ENCODE measurements around the gene PJA1. TPM values are rescaled to one million over a fixed set of nuclear protein-coding genes. Genes with fewer than 3 reads are reported as not detected.

The PJA1 gene
- total RNA-seq, 2 donors from 2014 or later: 8.2 to 8.3 TPM

GRCh38 chrX:69177511-69178162, 12.4 kb upstream of the PJA1 start:
- ATAC-seq: no peak

GRCh38 chrX:69176053-69176452, 10.8 kb upstream of the PJA1 start:
- 81 to 90% methylated on average over 3 of the region's 3 CpGs for WGBS, 2 donors
- Histone ChIP-seq H3K4me3 (no peak overlapping the region), H3K27me3 (no peaks in the 10 kb centered on the region), H3K27ac (no peak overlapping the region), H3K9me3 (no peaks in the 10 kb centered on the region), H3K36me3 (replicated peaks in 1 of 2; ENCODE audit: insufficient read depth in 1 of 2, low read depth in 2 of 2) (no peaks in the 10 kb centered on the region), H3K4me1 (no peaks in the 10 kb centered on the region)
- DNase-seq: no peak
- intact Hi-C loops (cut with DNase I): no loop called here
- ATAC-seq: no peak
- no peak for TF ChIP-seq POLR2A (IDR thresholded peaks at IDR 0.05)
- TF ChIP-seq, protein P1, sequence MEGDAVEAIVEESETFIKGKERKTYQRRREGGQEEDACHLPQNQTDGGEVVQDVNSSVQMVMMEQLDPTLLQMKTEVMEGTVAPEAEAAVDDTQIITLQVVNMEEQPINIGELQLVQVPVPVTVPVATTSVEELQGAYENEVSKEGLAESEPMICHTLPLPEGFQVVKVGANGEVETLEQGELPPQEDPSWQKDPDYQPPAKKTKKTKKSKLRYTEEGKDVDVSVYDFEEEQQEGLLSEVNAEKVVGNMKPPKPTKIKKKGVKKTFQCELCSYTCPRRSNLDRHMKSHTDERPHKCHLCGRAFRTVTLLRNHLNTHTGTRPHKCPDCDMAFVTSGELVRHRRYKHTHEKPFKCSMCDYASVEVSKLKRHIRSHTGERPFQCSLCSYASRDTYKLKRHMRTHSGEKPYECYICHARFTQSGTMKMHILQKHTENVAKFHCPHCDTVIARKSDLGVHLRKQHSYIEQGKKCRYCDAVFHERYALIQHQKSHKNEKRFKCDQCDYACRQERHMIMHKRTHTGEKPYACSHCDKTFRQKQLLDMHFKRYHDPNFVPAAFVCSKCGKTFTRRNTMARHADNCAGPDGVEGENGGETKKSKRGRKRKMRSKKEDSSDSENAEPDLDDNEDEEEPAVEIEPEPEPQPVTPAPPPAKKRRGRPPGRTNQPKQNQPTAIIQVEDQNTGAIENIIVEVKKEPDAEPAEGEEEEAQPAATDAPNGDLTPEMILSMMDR (IDR thresholded peaks at IDR 0.05): no peak

More at GRCh38 chrX:69177511-69178162, 12.4 kb upstream of the PJA1 start:
- WGBS, 2 donors: 91% methylated on average over 4 of the region's 4 CpGs; no CpG with 5 or more reads in 1 of the 2 donors
- H3K4me3 ChIP-seq: no peak overlapping the region
- intact Hi-C loops (cut with DNase I): no loop called here
- TF ChIP-seq, protein P1 (IDR thresholded peaks at IDR 0.05): no peak
- TF ChIP-seq POLR2A (IDR thresholded peaks at IDR 0.05): no peak
- no peaks in the 10 kb centered on the region for H3K27me3 ChIP-seq
- no peaks in the 10 kb centered on the region for H3K4me1 ChIP-seq
- H3K9me3 ChIP-seq: no peaks in the 10 kb centered on the region
- DNase-seq: no peak
- no peaks in the 10 kb centered on the region for H3K36me3 ChIP-seq (replicated peaks in 1 of 2; ENCODE audit: insufficient read depth in 1 of 2, low read depth in 2 of 2)
- H3K27ac ChIP-seq: no peak overlapping the region

DNA sequence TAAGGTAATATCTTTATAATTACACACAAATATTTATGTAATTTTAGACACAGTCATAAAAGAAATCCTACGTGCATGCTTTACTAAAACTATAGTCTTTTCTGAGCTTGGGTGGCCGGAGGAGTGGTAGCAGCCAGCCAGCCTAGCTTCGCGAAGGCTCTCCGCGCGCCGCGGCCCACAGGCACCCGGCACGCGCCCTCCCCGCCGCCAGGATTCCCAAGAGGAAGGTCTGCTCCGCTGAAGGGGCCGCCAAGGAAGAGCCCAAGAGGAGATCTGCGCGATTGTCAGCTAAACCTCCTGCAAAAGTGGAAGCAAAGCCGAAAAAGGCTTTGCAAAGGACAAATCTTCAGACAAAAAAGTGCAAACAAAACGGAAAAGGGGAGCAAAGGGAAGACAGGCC, 8.7 kb upstream of the PJA1 start:
- no peak overlapping the region for H3K27ac ChIP-seq
- H3K36me3 ChIP-seq (replicated peaks in 1 of 2; ENCODE audit: insufficient read depth in 1 of 2, low read depth in 2 of 2): no peaks in the 10 kb centered on the region
- no peaks in the 10 kb centered on the region for H3K4me1 ChIP-seq
- no peak for ATAC-seq
- no peak for DNase-seq
- WGBS, 2 donors: 47% methylated on average over 3 to 20 of the region's 20 CpGs
- TF ChIP-seq, protein P1 (IDR thresholded peaks at IDR 0.05): no peak
- TF ChIP-seq POLR2A (IDR thresholded peaks at IDR 0.05): no peak
- no peaks in the 10 kb centered on the region for H3K9me3 ChIP-seq
- intact Hi-C loops (cut with DNase I): no loop called here
- H3K27me3 ChIP-seq: no peaks in the 10 kb centered on the region
- H3K4me3 ChIP-seq: no peak overlapping the region

GRCh38 chrX:69172937-69173336, 7.7 kb upstream of the PJA1 start:
- no peaks in the 10 kb centered on the region for H3K27me3 ChIP-seq
- ATAC-seq: no peak
- intact Hi-C loops (cut with DNase I): no loop called here
- no peak for DNase-seq
- 71 to 75% methylated on average over 3 of the region's 3 CpGs for WGBS, 2 donors
- no peaks in the 10 kb centered on the region for H3K4me1 ChIP-seq
- H3K27ac ChIP-seq: no peak overlapping the region
- TF ChIP-seq, protein P1 (IDR thresholded peaks at IDR 0.05): no peak
- no peak for TF ChIP-seq POLR2A (IDR thresholded peaks at IDR 0.05)
- no peak overlapping the region for H3K4me3 ChIP-seq
- H3K9me3 ChIP-seq: no peaks in the 10 kb centered on the region
- H3K36me3 ChIP-seq (replicated peaks in 1 of 2; ENCODE audit: insufficient read depth in 1 of 2, low read depth in 2 of 2): no peaks in the 10 kb centered on the region

DNA sequence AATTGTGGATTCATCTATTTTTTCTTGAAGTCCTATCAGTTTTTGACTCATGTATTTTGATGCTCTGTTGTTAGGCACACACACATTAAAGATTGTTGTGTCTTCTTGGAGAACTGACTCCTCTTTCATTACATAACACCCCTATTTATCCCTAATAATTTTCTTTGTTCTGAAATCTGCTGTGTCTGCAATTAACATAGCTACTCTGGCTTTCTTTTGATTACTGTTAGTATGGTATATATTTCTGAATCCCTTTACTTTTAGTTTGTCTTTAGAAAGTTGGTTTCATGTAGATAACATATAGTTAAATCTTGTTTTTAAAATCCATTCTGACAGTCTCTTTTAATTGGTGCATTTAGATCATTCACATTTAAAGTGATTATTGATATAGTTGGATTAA, 5.1 kb upstream of the PJA1 start:
- Histone ChIP-seq H3K27me3 (no peaks in the 10 kb centered on the region), H3K4me1 (no peaks in the 10 kb centered on the region), H3K4me3 (no peak overlapping the region), H3K9me3 (no peaks in the 10 kb centered on the region), H3K36me3 (replicated peaks in 1 of 2; ENCODE audit: insufficient read depth in 1 of 2, low read depth in 2 of 2) (no peaks in the 10 kb centered on the region), H3K27ac (no peak overlapping the region)
- intact Hi-C loops (cut with DNase I): no loop called here
- ATAC-seq (no peak), DNase-seq (no peak)
- TF ChIP-seq POLR2A (IDR thresholded peaks at IDR 0.05): no peak
- TF ChIP-seq, protein P1 (IDR thresholded peaks at IDR 0.05): no peak

Data from body of pancreas (tissue), 4 donors.